ENCODE results near the gene RASGRP2.
A peak's percentile ranks its signal among the peaks of the same experiment; 100 is the strongest.

RASGRP2 gene

DNA sequence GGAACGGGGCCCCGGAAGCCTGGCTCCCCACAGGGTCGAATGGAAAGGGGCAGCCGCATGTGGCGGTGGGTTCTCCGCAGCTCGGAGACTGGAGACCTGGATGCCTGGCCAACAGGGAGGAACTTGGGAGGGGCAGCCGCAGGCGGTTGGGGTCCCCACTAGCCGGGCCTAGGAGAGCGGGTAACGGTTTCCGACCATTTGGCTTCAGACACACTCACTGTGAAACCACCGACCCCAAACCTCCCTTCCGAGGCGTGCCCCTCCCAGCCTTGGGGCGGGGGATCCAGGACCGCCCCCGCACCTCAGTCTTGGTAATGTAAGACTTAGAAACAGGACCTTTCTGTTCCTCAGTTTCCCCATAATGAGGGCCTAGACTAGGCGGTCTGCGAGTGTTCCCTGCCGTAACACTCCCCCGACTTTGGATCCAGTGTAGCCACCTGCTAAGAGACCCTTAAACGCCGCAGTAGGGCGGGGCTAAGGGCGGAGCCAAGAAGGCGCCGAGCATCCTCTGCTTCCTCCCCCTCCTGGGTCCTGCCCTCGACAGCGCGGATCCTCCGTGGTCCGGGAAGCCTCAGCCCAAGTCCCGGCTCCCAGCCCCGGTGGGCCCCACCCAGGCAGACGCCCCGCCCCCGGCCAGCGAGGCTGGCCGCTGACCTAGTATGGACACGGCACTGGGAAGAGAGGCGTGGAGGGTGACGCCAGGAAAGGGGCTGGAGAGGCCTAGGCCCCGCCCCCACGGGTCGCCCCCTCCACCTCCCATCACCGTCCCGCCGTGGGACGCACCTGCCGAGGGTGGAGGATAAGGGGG, 1.8 kb upstream of the RASGRP2 start:
- peak overlapping the region; percentile 34; the same call in 1 of the 2 replicates for H3K4me3 ChIP-seq (ENCODE audit: low read length)
- TF ChIP-seq ZNF274 (IDR thresholded peaks at IDR 0.05; ENCODE audit: low read depth, low read length) = no peak

DNA sequence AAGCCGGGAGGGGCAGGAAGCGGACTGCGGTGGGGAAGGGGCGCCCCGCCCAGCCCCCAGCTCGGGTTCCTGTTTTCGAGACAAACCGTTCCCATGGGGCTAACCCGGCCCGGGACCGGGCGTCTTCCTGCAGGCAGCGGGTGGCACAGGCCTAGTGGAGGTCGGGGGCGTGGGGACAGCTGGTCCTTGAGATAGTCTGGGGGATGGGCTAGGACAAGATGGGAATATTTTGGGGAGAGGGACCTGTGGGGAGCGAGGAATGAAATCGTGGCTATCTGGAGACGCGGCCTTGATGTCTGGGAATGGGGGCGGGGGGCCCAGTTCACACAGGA, 1.2 kb upstream of the RASGRP2 start:
- no peak for TF ChIP-seq ZNF274 (IDR thresholded peaks at IDR 0.05; ENCODE audit: low read depth, low read length)
- H3K4me3 ChIP-seq (ENCODE audit: low read length) = peak overlapping the region; percentile 34; the same call in 1 of the 2 replicates

DNA sequence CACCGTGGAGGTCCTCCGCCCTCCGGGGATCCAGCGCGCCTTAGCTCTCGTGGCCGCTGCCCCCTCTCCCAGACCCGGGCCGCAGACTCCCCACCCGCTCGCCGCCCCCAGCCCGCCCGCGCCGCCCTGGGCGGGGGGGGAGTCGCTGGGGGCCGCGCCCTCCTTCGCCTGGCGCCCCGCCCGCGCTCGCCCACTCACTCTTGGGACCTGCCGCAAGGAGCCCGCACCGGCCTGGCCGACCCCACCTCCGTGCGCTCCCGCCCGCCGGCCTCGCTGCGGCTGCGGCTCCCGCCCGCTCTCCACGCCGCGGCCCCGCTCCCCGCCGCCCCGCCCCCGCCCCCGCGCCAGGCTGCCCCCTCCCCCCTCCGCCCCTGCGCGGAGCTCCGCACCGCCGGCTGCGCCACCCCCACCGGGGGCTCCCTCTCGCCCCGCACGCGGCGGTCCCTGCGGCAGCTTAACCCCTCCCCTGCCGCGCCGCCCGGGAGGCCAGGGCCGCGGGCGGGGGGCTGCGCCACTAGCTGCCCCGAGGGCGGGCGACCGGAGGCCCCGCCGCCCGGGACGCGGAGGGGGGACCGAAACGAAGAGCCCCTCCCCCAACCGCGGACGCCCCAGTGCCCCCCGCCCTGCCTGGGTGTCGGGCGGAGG, 724 bp upstream of the RASGRP2 start:
- TF ChIP-seq ZNF274 (IDR thresholded peaks at IDR 0.05; ENCODE audit: low read depth, low read length) = no peak
- peak overlapping the region; percentile 54; the same call in 1 of the 2 replicates for H3K4me3 ChIP-seq (ENCODE audit: low read length)

GRCh38 chr11:64742889-64743590, 902 bp downstream of the RASGRP2 start:
- TF ChIP-seq ZNF274 (IDR thresholded peaks at IDR 0.05; ENCODE audit: low read depth, low read length) = no peak
- H3K4me3 ChIP-seq (ENCODE audit: low read length) = peak overlapping the region; percentile 54; the same call in 1 of the 2 replicates

- no peak for TF ChIP-seq ZNF274 (IDR thresholded peaks at IDR 0.05; ENCODE audit: low read depth, low read length)
- peak overlapping the region; percentile 54; the same call in 1 of the 2 replicates for H3K4me3 ChIP-seq (ENCODE audit: low read length)
These were observed 1.7 kb downstream of the RASGRP2 start for GRCh38 chr11:64742087-64742888.

DNA sequence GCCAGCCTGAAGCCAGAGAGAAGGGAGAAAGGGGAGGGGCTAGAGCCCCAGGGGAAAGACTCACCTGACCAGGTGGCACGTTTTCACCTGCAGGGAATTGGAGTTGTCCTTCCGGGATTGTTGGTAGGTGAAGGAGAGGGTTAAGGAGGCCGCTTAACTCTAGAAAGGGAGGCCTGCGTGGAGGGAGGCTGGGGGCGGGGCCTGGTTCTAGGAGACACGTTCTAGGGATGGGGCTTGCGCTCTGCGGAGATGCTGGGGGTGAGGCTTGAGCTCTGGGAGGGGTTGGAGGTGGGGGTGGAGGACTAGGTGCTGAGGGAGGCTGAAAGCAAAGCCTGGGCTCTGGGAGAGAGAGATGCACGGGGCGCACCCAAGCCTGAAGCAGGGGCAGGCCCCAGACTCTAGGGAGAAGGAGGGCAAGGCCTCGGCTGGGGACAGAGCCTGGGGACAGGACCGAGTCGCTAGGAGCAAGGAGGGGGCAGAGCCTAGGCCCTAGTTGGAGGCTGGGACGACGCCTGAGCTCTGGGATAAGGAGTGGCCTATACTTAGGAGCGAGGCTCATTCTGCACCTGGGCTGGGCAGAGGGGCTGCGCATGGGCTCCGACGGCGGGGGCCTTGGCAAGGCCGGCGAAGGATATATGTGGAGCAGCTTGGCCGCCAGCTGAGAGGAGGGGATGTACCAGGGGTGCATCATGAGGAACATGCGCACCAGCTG, 2.4 kb downstream of the RASGRP2 start:
- no peak for TF ChIP-seq ZNF274 (IDR thresholded peaks at IDR 0.05; ENCODE audit: low read depth, low read length)
- H3K4me3 ChIP-seq (ENCODE audit: low read length) = no peak overlapping the region

DNA sequence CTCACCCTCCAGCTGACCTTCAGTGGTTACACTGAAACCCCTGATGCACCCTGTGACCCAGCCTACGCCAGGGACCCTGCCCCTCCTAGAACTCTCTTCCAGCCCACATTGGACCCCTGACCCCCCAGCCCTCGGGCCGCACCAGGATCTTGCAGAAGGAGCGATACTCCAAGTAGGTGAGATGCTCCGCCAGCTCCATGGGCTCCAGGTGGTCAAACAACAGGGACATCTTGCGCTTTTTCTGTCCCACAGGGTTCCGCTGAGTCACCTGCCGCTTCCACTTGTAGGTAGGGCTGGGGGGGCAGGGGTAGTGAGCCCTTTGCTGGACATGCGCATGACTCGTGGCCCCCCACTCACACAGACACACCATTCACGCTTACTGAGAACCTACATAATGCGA, 4.1 kb downstream of the RASGRP2 start:
- H3K4me3 ChIP-seq (ENCODE audit: low read length) = no peak overlapping the region
- no peak for TF ChIP-seq ZNF274 (IDR thresholded peaks at IDR 0.05; ENCODE audit: low read depth, low read length)

GRCh38 chr11:64736654-64737053, 7.3 kb downstream of the RASGRP2 start:
- no peak overlapping the region for H3K4me3 ChIP-seq (ENCODE audit: low read length)
- TF ChIP-seq ZNF274 (IDR thresholded peaks at IDR 0.05; ENCODE audit: low read depth, low read length) = no peak

DNA sequence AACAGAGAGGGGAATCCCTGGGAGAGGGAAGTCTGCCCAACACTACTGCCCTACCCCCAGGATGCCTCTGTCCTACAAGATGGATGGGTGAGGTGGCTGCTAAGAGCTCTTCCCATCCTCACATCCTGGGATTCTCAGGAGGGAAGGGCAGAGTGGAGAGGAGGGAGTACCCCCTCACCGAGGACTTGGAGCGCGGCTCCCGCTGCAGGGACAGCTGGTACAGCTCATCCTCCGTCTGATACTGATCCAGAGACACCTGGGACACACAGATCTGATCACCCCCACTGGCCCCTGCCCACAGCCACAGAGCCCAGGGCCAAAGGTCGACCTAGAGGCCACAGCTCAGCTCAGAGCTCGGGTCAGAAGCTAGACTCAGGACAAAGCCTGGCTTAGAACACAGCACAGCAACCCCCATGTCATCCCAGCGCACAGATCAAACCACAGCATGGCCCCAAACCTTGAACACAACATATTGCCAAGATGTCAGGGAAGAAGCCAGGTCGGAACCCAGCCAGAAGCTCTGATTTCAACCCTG, 8.2 kb downstream of the RASGRP2 start:
- no peak overlapping the region for H3K4me3 ChIP-seq (ENCODE audit: low read length)
- no peak for TF ChIP-seq ZNF274 (IDR thresholded peaks at IDR 0.05; ENCODE audit: low read depth, low read length)

DNA sequence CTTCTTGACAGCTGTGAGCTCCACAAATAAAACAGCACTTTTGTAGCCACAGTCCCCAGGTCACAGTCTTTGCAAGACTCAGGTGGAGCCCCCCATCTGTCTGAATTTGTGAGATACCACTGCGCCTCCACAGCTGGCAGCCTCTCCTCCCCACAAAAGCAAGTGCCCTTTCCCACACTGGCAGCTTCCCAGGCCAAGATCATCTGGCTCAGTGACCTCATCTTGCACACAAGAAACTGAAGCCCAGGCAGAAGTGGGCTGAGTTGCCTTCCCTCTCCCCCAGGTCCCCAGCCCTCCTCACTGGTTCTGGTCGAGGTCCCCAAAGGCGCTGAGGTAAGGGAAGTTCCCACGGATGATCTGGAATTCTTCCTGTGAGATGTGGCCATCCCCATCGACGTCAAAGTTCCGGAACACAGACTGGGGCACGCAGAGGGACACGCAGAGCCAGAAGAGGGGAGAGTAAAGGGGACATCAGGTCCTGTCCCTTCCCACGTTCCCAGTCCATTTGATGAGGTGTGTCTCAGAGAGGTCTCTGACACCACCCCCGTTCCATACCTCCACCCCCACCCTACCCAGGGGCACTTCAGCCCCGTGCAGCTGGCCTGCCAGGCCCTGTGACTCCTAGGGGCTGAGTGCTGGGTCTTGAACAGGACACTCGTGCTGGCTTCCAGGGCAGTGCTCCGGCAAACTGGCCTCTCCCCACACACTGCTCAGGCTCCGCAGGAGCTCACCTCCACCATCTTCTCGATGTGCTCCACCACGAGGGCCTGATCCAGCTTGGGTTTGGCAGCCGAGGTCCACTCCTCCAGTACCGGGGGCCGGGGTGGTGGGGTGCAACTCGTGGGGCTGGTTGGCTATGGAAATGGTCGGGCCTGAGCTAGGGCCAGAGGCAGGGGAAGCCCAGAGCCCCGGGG, 8.9 kb downstream of the RASGRP2 start:
- H3K4me3 ChIP-seq (ENCODE audit: low read length) = no peak overlapping the region
- TF ChIP-seq ZNF274 (IDR thresholded peaks at IDR 0.05; ENCODE audit: low read depth, low read length) = no peak

DNA sequence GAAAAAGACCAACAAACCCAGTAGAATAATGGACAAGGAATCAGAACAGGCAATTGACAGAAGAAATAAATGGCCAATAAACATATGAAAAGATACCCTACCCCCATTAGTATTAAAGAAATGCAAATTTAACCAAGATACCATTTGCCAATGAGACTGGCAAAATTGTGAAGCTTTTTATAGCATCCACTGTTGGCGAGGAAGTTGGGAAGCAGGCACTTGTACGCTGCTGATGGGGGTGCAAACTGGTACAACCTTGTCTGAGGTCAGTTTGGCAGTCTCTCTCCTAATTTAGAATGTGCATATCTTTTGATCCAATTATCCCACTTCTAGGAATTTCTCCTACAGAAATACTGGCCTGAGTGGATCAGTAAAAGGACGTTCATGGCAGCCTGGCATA, 12.3 kb downstream of the RASGRP2 start:
- no peak for TF ChIP-seq ZNF274 (IDR thresholded peaks at IDR 0.05; ENCODE audit: low read depth, low read length)
- no peak overlapping the region for H3K4me3 ChIP-seq (ENCODE audit: low read length)

DNA sequence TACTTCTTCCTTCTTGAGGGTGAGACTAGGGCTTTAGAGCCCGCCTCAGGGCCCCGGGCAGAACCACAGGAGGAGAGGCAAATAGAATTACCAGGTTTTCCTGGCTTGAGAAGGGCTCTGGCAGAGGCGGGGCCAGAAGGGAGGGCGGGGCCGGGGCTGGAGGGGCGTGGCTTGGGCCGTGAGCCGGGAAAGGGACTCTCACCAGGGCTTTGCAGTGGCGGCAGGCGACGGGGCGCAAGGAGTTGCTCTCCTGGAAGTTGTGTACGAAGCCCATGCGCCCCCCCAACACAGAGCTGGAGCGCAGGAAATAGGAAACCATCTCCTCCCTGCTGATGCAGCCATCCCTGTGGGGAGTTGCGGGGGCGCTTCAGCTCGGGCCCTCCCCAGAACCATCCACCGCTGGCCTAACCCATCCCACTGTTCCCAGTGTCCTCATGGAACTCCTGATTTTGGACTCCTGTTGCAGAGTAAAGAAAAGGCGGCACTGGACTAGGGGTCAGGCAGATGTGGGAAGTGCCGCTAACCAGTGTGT, 14.0 kb downstream of the RASGRP2 start:
- TF ChIP-seq ZNF274 (IDR thresholded peaks at IDR 0.05; ENCODE audit: low read depth, low read length) = no peak
- H3K4me3 ChIP-seq (ENCODE audit: low read length) = no peak overlapping the region
